ENCODE measurements around the gene NEK5. TPM values are rescaled to one million over a fixed set of nuclear protein-coding genes. Genes with fewer than 3 reads are reported as not detected.
A peak's percentile ranks its signal among the peaks of the same experiment; 100 is the strongest.
"Not testable (repeated sequence)": the region's sequence is repeated elsewhere in the genome, so short reads cannot be mapped to it uniquely, and the experiment has no call there.

Gene NEK5, protein sequence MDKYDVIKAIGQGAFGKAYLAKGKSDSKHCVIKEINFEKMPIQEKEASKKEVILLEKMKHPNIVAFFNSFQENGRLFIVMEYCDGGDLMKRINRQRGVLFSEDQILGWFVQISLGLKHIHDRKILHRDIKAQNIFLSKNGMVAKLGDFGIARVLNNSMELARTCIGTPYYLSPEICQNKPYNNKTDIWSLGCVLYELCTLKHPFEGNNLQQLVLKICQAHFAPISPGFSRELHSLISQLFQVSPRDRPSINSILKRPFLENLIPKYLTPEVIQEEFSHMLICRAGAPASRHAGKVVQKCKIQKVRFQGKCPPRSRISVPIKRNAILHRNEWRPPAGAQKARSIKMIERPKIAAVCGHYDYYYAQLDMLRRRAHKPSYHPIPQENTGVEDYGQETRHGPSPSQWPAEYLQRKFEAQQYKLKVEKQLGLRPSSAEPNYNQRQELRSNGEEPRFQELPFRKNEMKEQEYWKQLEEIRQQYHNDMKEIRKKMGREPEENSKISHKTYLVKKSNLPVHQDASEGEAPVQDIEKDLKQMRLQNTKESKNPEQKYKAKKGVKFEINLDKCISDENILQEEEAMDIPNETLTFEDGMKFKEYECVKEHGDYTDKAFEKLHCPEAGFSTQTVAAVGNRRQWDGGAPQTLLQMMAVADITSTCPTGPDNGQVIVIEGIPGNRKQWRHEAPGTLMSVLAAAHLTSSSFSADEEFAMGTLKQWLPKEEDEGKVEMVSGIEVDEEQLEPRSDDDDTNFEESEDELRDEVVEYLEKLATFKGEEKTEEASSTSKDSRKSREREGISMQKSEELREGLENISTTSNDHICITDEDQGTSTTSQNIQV
- polyA plus RNA-seq (2011; rRNA removed) (0.04 TPM in 2 replicates), polyA minus RNA-seq (2011; rRNA and poly(A)+ RNA removed) (0.05 TPM in 1 of 2 replicates, not detected in the other)

DNA sequence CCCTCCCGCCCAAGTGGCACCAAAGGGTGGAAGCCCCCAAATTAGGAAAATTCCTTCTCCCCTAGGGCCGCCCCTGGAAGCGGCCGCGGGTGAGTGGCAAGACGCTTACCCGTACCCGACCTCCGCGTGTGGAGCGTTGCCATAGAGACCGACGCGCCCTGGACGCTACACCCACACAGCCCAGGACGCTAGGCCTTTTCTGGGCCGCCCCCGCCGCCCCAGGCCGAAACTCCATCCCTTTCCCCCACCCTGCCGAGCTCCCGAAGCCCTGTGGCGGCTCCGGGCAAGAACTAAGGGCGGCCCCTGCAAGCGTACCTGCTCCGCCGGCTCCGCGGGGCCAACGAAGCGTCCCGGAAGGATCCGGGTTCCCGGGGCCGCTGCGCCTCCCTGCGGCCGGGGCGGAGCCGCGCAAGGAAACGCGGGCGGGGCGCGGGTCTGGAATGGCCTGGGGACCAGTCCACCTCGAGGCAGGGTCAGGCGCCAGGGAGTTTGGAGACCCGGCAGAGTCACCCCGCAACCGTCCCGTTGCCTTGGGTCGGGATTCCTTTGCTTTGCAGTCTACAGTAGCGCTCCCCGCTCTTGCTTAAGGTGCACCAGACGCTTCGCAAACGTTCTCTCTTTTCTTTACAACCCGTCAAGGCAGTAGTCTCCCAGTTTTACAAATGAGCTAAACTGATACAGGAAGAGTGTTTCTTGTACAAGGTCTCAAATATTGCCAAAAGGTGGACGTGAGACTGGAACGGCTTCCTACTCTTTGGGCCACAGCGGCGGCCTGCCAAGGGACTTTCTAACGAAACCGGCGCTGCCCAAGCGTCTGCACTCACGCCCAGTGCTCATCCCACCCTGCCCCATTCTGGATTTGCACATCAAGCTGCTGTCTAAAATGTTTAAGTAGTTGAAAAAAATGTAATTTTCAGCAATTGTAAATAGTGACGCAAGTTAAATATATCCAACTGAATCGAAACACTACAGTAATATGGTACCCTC is at the start of gene NEK5:
Gene NEK5, minus strand, starts transcription at position 360 of the 987 bp plus-strand sequence. CDS start 1,591 bp downstream, outside the sequence.
- POLR2A ChIA-PET = no interaction called here
- CTCF ChIA-PET = interaction anchor here (0.6 to 3.6 kb wide), 31 partner anchors 9 to 1003 kb away, joined by 3 to 88 read pairs (median 4); no protein-coding TSS in a partner anchor
- no peaks in the 10 kb centered on the region for H3K9me3 ChIP-seq (ENCODE audit: control insufficient read depth, insufficient read depth, low read length)

GRCh38 chr13:52177276-52177675 is 48.4 kb upstream of the NEK5 start:
- ChIA-PET POLR2A (no interaction called here), CTCF (no interaction called here)
- no peaks in the 10 kb centered on the region for H3K27me3 ChIP-seq (ENCODE audit: control insufficient read depth, insufficient read depth, low read length)
- no peak overlapping the region for H3K4me3 ChIP-seq (ENCODE audit: low read depth, low read length)
- no peak for DNase-seq (ENCODE audit: low read depth, low spot score)
- H3K9me3 ChIP-seq (ENCODE audit: control insufficient read depth, insufficient read depth, low read length) = no peaks in the 10 kb centered on the region
- no peak overlapping the region for H3K27ac ChIP-seq (ENCODE audit: low read depth, low read length)
- TF ChIP-seq CTCF (IDR thresholded peaks at IDR 0.05; ENCODE audit: low read depth, low read length) = no peak

More for the DNA sequence above, at the start of gene NEK5:
- TF ChIP-seq CTCF (IDR thresholded peaks at IDR 0.05; ENCODE audit: low read depth, low read length) = peak; percentile 70
- H3K27ac ChIP-seq (ENCODE audit: low read depth, low read length) = no peak within 1 kb of the TSS
- H3K4me3 ChIP-seq (ENCODE audit: low read depth, low read length) = peak within 1 kb of the TSS; percentile 70
- no peak for DNase-seq (ENCODE audit: low read depth, low spot score)
- peaks cover 6% of the 10 kb centered on the region for H3K27me3 ChIP-seq (ENCODE audit: control insufficient read depth, insufficient read depth, low read length)

GRCh38 chr13:52173970-52174369 is 45.1 kb upstream of the NEK5 start:
- H3K27me3 ChIP-seq (ENCODE audit: control insufficient read depth, insufficient read depth, low read length); H3K27ac ChIP-seq (ENCODE audit: low read depth, low read length); POLR2A ChIA-PET; H3K4me3 ChIP-seq (ENCODE audit: low read depth, low read length); DNase-seq (ENCODE audit: low read depth, low spot score); H3K9me3 ChIP-seq (ENCODE audit: control insufficient read depth, insufficient read depth, low read length): not testable (repeated sequence)
- CTCF ChIA-PET = interaction anchor here (0.6 to 2.5 kb wide), 3 partner anchors 234 to 730 kb away, joined by 3 to 12 read pairs (median 4); partner anchors contain the start of gene VPS36

DNA sequence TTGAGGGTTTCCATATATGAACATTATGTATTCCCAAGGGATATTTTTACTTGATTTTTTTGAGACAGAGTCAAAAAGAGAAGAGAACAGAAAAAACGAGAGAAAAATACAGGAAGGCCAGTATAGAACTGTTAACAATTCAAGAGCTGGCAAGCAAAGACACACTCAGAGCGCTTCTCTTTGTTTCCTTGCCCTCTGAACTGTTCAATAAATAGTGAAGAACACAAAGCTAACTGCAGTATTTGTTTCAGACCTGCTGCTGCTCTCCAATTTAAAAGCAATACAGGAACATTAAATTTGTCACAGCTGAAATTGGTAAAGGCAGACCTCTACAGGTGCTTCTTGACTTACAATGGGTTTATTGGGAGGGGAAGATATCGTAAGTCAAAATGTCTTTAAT is 44.5 kb upstream of the NEK5 start:
- CTCF ChIA-PET = interaction anchor here (2.5 kb wide), 1 partner anchor 277 kb away, joined by 12 read pairs; the partner anchor contains the start of gene VPS36
- Histone ChIP-seq H3K4me3 (ENCODE audit: low read depth, low read length) (no peak overlapping the region), H3K27ac (ENCODE audit: low read depth, low read length) (no peak overlapping the region), H3K27me3 (ENCODE audit: control insufficient read depth, insufficient read depth, low read length) (no peaks in the 10 kb centered on the region), H3K9me3 (ENCODE audit: control insufficient read depth, insufficient read depth, low read length) (no peaks in the 10 kb centered on the region)
- POLR2A ChIA-PET = no interaction called here
- TF ChIP-seq CTCF (IDR thresholded peaks at IDR 0.05; ENCODE audit: low read depth, low read length) = no peak
- DNase-seq (ENCODE audit: low read depth, low spot score) = no peak

DNA sequence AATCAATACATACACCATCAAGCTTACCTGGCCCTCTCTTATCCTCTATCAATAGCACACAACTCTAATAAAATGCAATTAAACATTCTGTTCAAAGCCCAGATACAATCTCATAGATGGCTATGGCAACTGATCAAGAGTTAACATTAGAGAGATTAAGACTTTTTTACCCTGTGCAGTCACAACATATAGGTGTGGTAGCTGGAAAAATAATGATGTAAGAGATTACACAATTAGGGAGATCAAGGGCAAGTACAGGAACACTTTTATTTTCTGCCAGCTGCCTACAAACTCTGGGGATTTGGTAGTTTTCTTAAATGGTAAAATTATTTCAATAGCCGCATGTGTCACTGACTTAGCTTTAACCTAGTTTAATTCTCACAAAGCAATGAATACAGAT is 42.8 kb upstream of the NEK5 start:
- H3K4me3 ChIP-seq (ENCODE audit: low read depth, low read length); POLR2A ChIA-PET; H3K9me3 ChIP-seq (ENCODE audit: control insufficient read depth, insufficient read depth, low read length); DNase-seq (ENCODE audit: low read depth, low spot score); CTCF ChIA-PET; H3K27me3 ChIP-seq (ENCODE audit: control insufficient read depth, insufficient read depth, low read length); H3K27ac ChIP-seq (ENCODE audit: low read depth, low read length): not testable (repeated sequence)

GRCh38 chr13:52170828-52171391 is 42.0 kb upstream of the NEK5 start:
- CTCF ChIA-PET = interaction anchor here (0.7 kb wide), 1 partner anchor 279 kb away, joined by 3 read pairs; the partner anchor contains the start of gene VPS36

More at GRCh38 chr13:52170828-52171391, 42.0 kb upstream of the NEK5 start:
- H3K4me3 ChIP-seq (ENCODE audit: low read depth, low read length); POLR2A ChIA-PET; H3K27me3 ChIP-seq (ENCODE audit: control insufficient read depth, insufficient read depth, low read length); H3K9me3 ChIP-seq (ENCODE audit: control insufficient read depth, insufficient read depth, low read length); DNase-seq (ENCODE audit: low read depth, low spot score); H3K27ac ChIP-seq (ENCODE audit: low read depth, low read length): not testable (repeated sequence)
